ENCODE results near the gene SUPT6H. TPM values are rescaled to one million over a fixed set of nuclear protein-coding genes. Genes with fewer than 3 reads are reported as not detected.

The SUPT6H gene
- total RNA-seq, 1 donor from 2014 or later, result 62.4 TPM

DNA sequence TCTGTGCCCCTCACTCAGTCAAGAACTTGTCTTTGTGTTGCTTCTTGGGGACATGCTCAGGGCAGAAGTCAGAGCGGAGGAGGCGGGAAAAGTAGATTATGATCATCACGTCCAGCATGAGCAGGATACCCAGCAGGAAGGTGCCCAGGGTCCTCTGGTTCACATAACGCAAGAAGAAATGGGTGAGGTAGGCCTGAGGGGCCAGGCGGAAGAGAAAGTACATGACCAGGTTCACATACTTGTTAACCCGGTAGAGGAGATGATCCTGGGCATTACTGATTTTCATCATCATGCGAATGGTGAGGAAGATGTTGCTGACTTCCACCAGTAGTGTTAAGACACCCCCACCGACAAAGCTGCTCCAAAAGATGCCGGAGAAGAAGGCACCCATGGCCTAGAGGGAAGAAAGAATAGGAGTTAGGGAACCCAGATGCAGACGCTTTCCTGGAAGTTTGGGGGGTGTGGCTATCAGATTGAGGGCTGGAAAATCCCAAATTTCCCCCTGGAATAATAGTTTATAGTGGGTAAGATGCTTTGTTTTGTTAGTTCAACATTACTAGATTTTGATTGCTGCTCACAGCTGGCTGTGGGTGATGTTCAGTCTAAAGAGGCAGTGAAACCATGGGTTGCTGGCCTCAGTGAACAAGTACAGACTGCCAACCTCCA, 62.6 kb downstream of the SUPT6H start:
- Histone ChIP-seq H3K36me3 (peaks cover 41% of the 10 kb centered on the region), H3K4me3 (peak overlapping the region; percentile 64), H3K27me3 (no peaks in the 10 kb centered on the region), H3K4me1 (peaks cover 52% of the 10 kb centered on the region), H3K27ac (peak overlapping the region; percentile 81), H3K9me3 (no peaks in the 10 kb centered on the region)
- DNase-seq, result no peak
- ATAC-seq, result no peak
- intact Hi-C loops (cut with DNase I), result no loop called here
- TF ChIP-seq, protein P1, sequence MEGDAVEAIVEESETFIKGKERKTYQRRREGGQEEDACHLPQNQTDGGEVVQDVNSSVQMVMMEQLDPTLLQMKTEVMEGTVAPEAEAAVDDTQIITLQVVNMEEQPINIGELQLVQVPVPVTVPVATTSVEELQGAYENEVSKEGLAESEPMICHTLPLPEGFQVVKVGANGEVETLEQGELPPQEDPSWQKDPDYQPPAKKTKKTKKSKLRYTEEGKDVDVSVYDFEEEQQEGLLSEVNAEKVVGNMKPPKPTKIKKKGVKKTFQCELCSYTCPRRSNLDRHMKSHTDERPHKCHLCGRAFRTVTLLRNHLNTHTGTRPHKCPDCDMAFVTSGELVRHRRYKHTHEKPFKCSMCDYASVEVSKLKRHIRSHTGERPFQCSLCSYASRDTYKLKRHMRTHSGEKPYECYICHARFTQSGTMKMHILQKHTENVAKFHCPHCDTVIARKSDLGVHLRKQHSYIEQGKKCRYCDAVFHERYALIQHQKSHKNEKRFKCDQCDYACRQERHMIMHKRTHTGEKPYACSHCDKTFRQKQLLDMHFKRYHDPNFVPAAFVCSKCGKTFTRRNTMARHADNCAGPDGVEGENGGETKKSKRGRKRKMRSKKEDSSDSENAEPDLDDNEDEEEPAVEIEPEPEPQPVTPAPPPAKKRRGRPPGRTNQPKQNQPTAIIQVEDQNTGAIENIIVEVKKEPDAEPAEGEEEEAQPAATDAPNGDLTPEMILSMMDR (IDR thresholded peaks at IDR 0.05), result no peak

DNA sequence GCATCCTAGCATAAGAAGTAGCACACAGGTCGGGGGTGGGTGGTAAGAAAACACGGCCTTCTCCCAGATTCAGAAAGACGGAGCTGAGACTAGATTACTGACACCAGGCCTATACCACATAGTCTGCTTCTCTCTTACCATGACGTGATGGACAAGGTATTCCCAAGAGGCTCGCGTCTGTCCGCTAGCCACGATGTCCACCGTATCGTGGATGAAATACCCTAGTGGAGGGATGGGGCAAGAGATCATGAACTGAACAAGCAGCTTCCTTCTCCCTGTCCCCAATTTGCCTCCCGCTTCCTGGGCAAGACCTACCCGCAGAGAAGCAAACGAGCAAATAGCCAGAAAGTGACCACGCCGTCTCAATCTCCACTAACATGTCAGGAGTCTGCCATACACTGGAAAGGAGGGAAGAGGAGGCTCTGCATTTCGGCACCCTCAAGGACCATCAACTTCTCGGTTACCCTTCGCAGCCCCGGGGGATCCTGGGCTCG, 63.2 kb downstream of the SUPT6H start:
- Histone ChIP-seq H3K27ac (peak overlapping the region; percentile 81), H3K36me3 (peaks cover 41% of the 10 kb centered on the region), H3K27me3 (no peaks in the 10 kb centered on the region), H3K4me3 (peak overlapping the region; percentile 64), H3K9me3 (no peaks in the 10 kb centered on the region), H3K4me1 (peaks cover 53% of the 10 kb centered on the region)
- TF ChIP-seq, protein P1 (IDR thresholded peaks at IDR 0.05), result no peak
- intact Hi-C loops (cut with DNase I), result no loop called here
- ATAC-seq (no peak), DNase-seq (no peak)

DNA sequence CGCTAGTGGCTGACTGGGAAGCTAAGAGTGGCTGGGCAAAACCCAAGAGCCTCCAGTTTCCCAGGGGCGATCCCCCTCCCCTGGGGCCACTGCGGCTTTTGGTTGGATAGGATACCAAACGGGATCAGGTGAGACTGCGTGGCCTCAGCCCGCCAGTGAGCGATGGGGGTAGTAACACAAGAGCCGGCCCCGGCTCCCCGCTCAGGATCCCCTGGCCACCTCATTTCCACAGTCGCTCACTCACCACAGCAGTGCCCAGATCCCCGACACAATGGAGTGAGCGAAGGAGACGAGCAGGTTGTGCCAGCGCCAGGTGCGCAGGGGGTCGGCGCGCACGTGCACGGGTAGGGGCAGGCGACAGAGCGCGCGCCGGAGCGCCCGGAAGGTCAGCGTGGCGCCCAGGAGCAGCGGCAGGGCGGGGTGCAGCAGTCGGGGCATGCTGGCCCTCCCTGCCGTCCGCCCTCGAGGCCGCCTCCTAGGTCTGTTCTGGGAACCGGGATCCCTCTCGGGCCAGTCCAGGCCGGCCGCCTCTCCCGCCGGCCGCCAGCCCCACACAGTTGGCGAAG, 63.7 kb downstream of the SUPT6H start:
- H3K4me3 ChIP-seq, result peak overlapping the region; percentile 64
- H3K36me3 ChIP-seq, result peaks cover 41% of the 10 kb centered on the region
- ATAC-seq, result peak; percentile 2
- TF ChIP-seq, protein P1 (IDR thresholded peaks at IDR 0.05), result no peak
- peak overlapping the region; percentile 81 for H3K27ac ChIP-seq
- no peaks in the 10 kb centered on the region for H3K27me3 ChIP-seq
- H3K9me3 ChIP-seq, result no peaks in the 10 kb centered on the region
- DNase-seq, result peak; percentile 85
- peaks cover 49% of the 10 kb centered on the region for H3K4me1 ChIP-seq
- intact Hi-C loops (cut with DNase I), result no loop called here

DNA sequence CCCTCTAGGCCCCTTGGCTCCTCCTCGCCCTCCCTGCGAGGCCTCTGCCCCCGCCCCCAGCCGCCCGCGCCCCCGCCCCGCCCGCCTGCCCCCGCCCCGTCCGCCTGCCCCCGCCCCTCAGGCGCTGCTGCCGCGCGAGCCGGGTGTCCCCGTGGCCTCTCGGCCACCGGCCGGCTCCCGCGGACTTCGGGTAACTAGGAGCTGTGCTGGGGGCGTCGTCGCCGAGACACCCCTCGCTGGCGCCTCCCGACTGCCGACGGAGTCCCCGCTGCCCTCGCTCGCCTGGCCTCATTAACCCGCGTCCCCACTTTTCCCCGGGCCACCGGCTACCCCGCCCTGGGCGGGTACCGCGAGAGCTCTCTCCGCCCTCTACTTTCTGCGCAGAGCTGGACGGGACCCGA, 64.2 kb downstream of the SUPT6H start, which contains the start of gene TLCD1:
TLCD1 (minus strand) TSS at position 8 of the 401 bp plus-strand sequence. CDS start 136 bp downstream, outside the sequence.
- peak within 1 kb of the TSS; percentile 64 for H3K4me3 ChIP-seq
- H3K4me1 ChIP-seq, result peaks cover 44% of the 10 kb centered on the region
- TF ChIP-seq, protein P1 (IDR thresholded peaks at IDR 0.05), result no peak
- peaks cover 36% of the 10 kb centered on the region for H3K36me3 ChIP-seq
- ATAC-seq (peak; percentile 61), DNase-seq (peak; percentile 92)
- H3K27ac ChIP-seq, result peak within 1 kb of the TSS; percentile 95
- intact Hi-C loops (cut with DNase I), result no loop called here
- no peaks in the 10 kb centered on the region for H3K27me3 ChIP-seq
- no peaks in the 10 kb centered on the region for H3K9me3 ChIP-seq

GRCh38 chr17:28726627-28727491, 64.9 kb downstream of the SUPT6H start:
- H3K36me3 ChIP-seq, result peaks cover 30% of the 10 kb centered on the region
- ATAC-seq, result peak; percentile 81
- peak overlapping the region; percentile 95 for H3K27ac ChIP-seq
- TF ChIP-seq, protein P1 (IDR thresholded peaks at IDR 0.05), result peak; percentile 100
- peak overlapping the region; percentile 64 for H3K4me3 ChIP-seq
- no peaks in the 10 kb centered on the region for H3K27me3 ChIP-seq
- intact Hi-C loops (cut with DNase I), result no loop called here
- H3K4me1 ChIP-seq, result peaks cover 38% of the 10 kb centered on the region
- H3K9me3 ChIP-seq, result no peaks in the 10 kb centered on the region
- peak; percentile 96 for DNase-seq

Measured in upper lobe of right lung (tissue), 1 donor.